HG03066 (cell line): Measurements from ENCODE around the gene OR2AT4.
"Not testable (repeated sequence)": the region's sequence is repeated elsewhere in the genome, so short reads cannot be mapped to it uniquely, and the experiment has no call there.

ENCODE experiments used
- ATAC-seq: cut with Tn5 transposase; IDR thresholded peaks from one replicate; pipeline ENCODE4 v1.9.1; 2021; ENCODE audit warnings: low read depth; ENCODE audit not compliant: unreplicated experiment

The OR2AT4 gene

DNA sequence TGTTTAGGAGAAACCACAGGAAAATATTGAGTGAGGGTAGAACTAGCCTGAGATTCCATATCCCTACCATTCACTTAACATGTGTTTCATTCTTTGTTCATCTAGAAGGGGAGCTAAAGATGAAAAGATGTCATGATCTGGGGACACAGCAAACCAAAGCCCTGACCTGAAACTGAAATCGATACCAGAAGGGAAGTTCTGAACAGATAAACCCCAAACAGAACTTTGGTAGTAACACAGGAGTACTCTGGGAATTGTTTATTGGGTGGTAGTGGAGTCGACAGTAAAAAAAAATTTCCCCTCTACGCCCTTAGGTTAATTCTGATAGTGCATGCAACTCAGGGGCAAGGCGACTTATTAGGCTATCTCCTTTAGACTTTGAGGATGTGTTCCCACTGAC is 27.2 kb downstream of the OR2AT4 start:
- ATAC-seq: no peak

DNA sequence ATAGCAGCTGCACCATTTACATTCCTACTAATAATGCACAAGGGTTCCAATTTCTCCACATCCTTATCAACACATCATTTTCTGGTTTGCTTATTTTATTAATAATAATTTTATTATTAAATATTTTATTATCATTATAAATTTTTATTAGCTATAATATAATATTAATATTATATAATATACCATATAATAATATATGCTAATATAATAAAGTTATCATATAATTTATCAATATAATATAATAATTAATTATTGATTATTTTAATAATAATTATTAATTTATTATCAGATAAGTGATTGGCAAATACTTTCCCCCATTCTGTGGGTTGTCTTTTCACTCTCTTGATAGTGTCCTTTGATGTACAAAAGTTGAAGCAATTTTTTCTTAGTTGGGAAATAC is 27.7 kb downstream of the OR2AT4 start:
- no peak for ATAC-seq

DNA sequence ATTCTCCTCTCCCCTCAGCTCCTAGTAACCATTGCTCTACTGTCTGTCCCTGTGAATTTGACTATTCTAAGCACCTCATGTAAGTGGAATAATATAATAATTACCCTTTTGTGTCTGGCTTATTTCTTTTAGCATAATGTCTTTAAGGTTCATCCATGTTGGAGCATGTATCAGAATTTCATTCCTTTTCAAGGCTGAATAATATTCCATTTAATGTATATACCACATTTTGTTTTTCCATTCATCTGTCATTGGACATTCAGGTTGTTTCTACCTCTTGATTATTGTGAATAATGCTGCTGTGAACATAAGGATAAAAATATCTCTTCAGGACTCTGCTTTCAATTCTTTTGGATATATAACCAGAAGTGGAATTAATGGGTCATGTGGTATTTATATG is 28.1 kb downstream of the OR2AT4 start:
- no peak for ATAC-seq

DNA sequence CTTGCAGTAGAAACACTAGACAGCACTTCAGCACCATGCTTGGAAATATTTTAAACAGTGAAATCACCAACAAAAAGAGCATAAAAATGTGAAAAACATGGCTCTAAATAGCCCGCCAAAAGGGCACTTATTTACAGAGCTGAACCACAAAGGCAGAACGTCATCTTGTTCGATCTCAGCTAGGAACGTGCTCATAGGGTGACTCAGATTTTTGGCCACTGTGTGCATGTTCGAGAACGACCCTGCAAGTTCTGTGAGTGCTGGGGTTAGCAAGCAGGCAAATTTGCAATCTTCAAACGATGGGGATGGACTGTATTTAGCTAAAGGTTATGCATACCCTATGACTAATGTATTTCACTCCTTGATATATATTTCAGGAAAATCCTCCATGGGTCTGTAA is 30.6 kb downstream of the OR2AT4 start:
- no peak for ATAC-seq

DNA sequence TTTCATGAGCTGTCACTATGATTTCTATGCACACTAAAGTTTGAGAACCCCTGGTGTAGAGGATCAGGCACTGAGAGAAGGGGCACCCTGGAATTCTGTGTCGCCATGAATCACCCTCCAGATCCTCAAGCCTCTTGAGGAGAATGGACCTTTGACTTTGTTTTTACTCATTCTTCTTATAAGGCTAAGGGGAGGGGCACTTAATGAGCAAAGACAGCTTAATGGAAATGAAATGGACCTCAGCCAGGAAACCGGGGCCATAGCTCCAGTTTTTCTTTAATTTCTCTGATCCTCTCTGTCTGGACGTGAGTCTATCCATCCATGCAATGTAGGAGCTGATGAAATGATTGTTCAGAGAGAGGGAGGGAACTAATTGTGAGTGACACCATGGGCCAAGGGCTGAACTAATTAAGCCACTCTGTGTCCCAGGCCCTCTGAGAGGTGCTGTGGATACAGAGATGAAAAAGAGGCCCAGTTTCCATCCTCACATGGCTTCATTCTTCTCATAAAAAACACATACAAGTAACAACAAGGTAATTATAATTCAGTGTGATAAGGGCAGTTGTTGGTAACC is 32.8 kb downstream of the OR2AT4 start:
- ATAC-seq: no peak

DNA sequence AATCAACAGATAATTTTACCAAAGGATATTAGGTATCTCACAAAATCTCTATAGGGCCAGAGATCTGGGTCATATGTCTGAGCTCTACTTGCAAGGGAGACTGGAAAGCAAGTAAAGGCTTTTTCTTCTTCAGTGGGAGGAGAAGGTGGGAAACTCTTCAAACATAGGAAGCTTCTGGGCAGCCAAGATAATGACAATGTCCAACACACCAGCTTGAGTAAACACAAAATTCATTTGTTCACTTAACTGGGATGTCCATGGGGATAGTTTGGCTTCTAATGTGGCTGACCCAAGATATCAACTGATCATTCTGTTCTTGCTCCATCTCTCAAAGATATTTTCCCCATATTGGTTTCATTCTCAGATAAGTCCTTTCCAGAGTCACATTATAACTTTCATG is 37.4 kb downstream of the OR2AT4 start:
- no peak for ATAC-seq

DNA sequence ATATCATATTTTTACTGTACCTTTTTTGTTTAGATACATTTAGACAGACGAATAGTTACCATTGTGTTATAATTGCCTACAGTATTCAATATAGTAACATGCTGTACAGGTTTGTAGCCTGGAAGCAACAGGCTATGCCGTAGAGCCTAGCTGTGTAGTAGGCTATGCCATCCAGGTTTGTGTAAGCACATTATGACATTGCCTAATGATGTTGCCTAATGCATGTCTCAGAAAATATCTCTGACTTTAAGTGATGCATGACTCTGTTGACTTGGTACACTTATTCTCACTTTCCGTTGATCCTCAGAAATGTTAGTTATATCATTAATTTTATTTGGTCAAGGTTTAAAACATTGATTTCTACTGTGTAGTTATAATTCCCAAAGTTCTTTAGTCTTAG is 39.9 kb downstream of the OR2AT4 start:
- ATAC-seq: no peak

DNA sequence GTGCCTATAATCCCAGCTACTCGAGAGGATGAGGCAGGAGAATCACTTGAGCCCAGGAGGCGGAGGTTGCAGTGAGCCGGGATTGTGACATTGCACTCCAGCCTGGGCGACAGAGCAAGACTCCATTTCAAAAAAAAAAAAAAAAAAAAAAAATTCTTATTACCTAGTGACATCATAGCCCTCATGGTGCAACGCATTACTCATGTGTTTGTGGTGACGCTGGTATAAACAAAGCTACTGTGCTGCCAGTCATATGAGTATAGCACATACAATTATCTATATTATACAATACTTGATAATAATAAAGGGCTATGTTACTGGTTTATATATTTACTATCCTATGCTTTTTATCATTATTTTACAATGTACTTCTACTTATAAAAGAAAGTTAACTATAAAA is 41.2 kb downstream of the OR2AT4 start:
- ATAC-seq: no peak

DNA sequence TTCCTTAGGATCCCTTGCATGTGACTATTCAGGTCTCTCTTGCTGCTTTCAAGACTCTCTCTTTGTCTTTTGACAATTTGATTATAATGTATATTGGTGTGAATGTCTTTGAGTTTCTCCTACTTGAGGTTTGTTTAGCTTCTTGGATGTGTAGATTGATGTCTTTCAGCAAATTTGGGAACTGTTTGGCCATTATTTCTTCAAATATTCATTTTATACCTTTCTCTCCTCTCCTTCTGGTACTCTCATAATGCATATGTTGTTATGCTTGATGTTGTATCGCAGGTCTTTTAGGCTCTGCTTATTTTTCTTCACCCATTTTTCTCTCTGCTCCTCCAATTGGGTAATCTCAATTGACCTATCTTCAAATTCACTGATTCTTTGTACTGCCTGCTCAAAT is 44.2 kb downstream of the OR2AT4 start:
- ATAC-seq: no peak

DNA sequence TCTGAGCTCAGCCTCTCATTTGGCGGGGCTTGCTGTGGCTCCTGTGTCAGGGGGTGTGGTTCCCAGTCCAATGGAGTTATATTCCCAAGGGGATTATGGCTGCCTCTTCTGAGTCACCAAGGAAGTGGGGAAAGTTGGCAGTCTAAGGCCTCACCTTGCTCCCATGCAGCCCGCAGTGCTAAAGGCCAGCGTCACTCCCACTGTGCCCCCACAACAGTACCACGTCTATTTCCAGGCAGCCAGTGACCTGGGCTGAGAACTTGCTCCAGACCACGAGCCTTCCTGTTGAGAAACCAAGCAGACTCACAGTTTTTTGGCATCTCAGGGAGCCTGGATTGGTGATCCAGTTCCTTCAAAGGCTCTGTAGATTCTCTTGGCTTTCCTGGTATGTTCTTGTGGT is 45.6 kb downstream of the OR2AT4 start:
- no peak for ATAC-seq

DNA sequence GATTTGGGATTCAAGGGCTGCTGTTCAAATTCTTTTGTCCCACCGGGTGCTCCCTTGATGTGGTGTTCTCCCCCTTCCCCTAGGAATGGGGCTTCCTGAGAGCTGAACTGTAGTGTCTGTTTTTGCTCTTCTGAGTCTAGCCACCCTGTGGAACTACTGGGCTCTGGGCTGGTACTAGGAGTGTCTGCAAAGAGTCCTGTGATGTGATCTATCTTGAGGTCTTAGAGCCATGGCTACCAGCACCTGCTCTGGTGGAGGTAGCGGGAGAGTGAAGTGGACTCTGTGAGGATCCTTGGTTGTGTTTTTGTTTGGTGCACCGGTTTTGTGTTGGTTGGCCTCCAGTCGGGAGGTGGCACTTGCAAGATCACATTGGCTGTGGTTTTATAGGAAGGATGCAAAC is 46.2 kb downstream of the OR2AT4 start:
- no peak for ATAC-seq

DNA sequence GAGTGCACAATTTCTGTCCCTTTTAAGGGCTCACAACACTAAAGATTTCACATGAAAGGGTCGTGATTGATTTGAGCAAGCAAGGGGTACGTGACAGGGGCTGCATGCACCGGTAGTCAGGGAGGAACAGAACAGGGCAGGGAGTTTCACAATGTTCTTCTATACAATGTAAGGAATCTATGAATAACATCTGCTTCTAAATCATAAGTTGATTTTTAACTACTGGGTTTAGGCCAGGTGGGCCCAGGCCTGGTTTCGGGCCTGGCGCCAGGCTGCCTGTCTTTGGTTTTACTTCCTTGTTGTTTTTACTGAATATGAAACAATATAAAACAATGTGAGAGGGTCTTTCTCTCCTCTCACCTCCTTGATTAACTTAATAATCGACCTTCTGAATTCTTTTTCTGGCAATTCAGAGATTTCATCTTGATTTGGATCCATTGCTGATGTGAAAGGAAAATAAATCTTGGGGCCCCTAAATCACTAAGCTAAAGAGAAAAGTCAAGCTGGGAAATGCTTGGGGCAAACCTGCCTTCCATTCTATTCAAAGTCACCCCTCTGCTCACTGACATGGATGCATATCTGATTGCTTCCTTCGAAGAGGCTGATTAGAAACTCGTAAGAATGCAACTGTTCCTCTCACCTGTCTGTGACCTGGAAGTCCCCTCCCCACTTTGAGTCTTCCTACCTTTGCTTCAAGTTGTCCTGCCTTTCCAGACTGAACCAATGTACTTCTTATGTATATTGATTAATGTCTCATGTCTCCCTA is 47.0 kb downstream of the OR2AT4 start:
- ATAC-seq: not testable (repeated sequence)

DNA sequence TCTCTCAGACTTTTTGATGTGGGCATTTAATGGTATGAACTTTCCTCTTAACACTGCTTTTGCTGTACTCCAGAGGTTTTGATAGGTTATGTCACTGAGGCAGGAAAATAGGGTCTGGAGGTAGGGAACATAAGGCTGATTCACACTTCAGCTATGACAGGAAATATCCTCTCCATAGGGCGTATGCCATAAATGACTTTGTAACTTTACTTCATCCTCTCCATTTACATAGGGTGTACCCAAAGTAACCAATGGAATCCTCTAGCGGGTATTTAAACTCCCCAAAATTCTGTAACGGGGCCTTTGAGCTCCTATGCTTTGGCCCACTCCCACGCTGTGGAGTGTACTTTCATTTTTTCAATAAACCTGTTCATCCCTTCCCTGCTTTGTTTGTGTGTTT is 49.5 kb downstream of the OR2AT4 start:
- no peak for ATAC-seq

DNA sequence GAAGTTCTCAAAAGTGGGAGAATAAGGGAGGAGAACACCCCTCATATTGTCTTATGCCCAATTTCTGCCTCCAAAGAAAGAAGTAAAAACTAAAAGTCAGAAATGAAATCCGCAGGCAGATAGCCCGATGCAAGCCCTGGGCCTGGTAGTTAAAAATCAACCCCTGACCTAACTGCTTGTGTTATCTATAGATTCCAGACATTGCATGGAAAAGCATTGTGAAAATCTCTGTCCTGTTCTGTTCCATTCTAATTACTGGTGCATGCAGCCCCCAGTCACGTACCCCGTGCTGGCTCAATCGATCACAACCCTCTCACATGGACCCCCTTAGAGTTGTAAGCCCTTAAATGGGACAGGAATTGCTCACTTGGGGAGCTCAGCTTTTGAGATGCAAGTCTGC is 50.0 kb downstream of the OR2AT4 start:
- not testable (repeated sequence) for ATAC-seq

DNA sequence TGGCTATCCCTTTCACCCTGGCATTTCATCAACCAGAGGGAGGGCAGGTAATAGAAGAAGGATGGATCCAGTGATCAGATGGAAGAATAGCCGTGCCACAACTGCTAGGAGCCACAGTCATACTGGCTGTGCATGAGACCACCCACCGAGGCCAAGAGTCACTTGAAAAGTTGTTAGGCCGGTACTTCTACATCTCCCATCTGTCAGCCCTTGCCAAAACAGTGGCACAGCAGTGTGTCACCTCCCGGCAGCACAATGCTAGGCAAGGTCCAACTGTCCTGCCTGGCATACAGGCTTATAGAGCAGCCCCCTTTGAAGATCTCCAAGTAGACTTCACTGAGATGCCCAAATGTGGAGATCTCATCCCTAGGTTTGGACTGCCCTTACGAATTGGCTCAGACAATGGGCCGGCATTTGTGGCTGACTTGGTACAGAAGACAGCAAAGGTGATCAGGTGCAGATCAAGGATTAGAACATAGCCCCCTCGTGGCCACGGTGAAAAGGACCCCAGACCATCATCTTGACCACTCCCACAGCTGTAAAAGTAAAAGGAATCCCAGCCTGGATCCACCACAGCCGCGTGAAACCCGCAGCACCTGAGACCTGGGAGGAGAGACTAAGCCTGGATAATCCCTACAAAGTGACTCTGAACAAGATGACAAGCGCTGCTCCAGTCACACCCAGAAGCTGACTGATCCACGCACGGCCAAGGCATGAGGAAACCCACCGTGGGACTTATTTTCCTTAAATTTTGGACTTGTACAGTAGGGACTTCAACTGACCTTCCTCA is 52.1 kb downstream of the OR2AT4 start:
- not testable (repeated sequence) for ATAC-seq

DNA sequence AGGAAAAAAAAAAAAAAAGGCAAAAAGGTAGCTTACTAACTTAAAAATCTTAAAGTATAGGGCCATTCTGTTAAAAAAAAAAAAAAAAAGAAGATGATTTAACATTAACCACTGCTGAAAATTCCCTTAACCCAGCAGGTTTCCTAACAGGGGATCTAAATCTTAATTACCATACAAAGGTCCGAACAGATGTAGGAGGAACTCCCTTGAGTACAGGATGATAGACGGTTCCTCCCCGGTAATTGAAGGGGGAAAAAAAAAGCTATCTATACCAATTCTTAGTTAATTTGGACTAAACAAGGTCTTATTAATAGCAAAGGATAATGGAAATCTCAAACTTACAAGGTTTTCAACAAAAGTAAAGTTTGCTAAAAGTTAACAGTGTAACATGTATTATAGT is 54.9 kb downstream of the OR2AT4 start:
- not testable (repeated sequence) for ATAC-seq

DNA sequence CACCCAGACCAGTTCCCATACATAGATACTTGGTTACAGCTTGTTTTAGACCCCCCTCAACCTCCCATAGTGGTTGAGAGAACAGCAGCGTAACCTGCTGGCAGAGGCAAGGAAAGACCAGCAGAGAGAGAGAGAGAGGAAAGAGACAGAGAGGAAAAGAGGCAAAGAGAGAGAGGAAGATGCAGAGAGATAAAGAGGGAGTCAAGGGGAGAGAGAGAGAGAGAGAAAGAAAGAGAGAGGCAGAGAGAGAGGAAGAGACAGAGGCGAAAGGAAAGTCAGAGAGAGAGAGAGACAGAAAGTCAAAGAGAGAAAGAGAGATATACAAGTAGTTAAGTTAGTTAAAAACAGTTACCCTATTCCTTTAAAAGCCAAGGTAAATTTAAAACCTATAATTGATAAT is 55.4 kb downstream of the OR2AT4 start:
- ATAC-seq: no peak

DNA sequence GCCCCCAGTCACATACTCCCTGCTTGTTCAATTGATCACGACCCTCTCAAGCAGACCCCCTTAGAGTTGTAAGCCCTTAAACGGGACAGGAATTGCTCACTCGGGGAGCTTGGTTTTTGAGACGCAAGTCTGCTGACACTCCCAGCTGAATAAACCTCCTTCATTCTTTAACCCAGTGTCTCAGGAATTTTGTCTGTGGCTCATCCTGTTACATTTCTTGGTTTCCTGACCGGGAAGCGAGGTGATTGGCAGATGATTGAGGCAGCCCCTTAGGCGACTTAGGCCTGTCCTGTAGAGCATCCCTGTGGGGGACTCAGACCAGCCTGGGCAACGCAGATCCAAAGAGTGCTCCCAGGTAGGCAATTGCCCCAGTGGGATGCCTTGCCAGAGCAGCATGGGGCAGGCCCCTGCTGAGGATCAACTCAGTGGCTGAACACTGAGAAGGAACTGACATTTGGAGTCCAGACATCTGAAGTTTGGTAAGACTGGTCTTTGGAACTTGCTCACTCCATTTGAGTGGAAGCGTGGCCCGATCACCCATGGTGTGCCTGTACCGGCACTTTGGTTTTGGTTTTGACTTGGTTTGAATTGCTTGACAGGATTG is 56.4 kb downstream of the OR2AT4 start:
- ATAC-seq: no peak

DNA sequence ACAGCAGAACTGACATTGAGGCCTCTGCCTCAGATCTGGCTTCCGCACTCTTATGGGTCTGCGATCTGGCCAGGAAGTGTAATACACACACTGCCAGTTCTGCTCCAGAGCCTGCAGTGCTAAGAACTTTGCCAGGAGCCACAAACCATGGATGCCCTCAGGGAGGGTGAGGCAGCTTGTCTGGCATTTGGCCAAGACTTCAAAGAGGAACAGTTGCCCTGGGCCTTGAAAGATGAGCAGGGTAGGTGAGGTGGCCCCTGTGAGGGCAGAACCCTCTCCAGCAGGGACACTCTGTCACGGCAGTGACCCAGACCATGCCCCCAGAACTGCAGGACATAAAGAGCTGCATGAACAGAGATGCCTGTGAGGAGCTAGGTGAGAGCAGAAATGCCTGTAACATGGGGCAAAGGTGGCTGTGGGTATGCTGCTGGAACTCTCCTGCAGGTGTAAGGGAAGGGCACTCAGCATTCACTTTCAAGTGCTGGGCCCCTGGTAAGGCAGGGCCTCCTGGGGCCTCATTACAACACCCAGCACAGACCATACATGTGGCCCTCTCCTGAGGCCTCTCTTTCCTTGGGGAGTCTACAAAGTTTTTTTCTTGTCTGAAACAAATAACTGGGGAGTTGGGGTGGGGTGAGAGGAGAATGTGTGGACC is 60.6 kb downstream of the OR2AT4 start:
- no peak for ATAC-seq

DNA sequence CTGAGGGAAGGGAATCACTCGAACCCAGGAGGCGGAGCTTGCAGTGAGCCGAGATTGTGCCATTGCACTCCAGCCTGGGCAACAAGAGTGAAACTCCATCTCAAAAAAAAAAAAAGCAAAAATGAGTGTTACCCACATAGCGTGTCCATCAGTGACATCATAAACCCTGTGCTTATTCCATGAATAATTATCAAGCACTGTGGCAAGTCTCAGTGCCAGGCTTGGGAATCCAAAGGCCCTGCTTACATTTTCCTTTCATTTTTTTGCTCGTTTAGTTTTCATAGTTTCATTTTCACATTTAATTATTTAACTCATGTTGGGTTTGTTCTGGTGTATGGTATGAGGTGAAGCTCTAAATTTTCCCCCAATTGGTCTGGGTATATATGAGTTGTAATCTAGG is 61.4 kb downstream of the OR2AT4 start:
- ATAC-seq: no peak

DNA sequence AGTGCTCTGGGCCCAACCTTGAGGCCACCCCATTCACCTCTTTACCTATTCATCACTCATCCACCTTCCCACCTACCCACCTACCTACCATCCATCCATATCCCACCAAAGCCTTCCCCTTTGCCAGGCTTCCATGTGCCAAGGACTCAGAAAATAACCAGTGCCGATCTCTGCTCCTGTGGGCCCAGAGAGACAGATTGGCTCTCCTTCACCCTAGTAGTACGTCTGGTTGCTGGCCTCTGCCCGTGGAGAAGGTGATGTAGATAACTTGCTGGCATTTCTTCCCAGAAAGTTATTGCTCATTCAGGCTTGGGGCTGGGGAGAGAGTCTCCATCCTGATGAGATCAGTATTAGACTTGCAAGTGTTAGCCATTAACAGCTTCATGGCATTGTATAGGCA is 62.8 kb downstream of the OR2AT4 start:
- ATAC-seq: no peak
